A549 (cell line): ENCODE results near the gene TUBB1. TPM values are rescaled to one million over a fixed set of nuclear protein-coding genes. Genes with fewer than 3 reads are reported as not detected.

Source experiments
- ATAC-seq, 2 experiments: fragments of 200-7000 bp in 1 of 2; fragments of >200 bp in 1 of 2; cut with Nextera tagmentation in 1 of 2; cut with Tn5 transposase in 1 of 2; 3 replicates each; pipeline versions ENCODE4 v1.8.0 to v1.9.1; 2018 to 2020; ENCODE audit warnings: mild to moderate bottlenecking in 1 of 2, moderate library complexity in 1 of 2
- CTCF ChIA-PET: fragments of 300-600 bp; sonication (Branson Sonifier 250); formaldehyde crosslinking; extraction: SDS; loops from one replicate; lab custom pipeline; 2021; ENCODE audit warnings: antibody characterized with exemption, inconsistent platforms; lab: Yijun Ruan, JAX
- POLR2A ChIA-PET: fragments of 350-600 bp; formaldehyde crosslinking; extraction: SDS; loops from one replicate; lab custom pipeline; 2021; ENCODE audit warnings: antibody characterized with exemption, inconsistent platforms; lab: Yijun Ruan, JAX
- DNase-seq, 2 experiments: peaks; one replicate each; pipeline versions ENCODE4 v3.0.0 to v3.0.0-alpha.2; 2011 to 2016; ENCODE audit warnings: low read depth in 1 of 2, low spot score in 1 of 2
- FAIRE-seq: peaks from 2 replicates; lab custom pipeline; 2011; peaks lifted over from hg19 to GRCh38; lab: Jason Lieb, UNC
- H3K27ac ChIP-seq, 2 experiments: fragments of >200 bp; sonication (Bioruptor Twin); formaldehyde crosslinking; 3 replicates each; pipeline ENCODE4 v1.5.1; 2016 to 2017
- H3K4me1 ChIP-seq: fragments of >200 bp; sonication (Bioruptor Twin); formaldehyde crosslinking; 3 replicates; pipeline ENCODE4 v1.6.1; 2016
- H3K4me2 ChIP-seq: fragments of >200 bp; sonication (Bioruptor Twin); formaldehyde crosslinking; 3 replicates; pipeline ENCODE4 v1.6.1; 2016
- H3K4me3 ChIP-seq: fragments of >200 bp; sonication (Bioruptor Twin); formaldehyde crosslinking; 3 replicates; pipeline ENCODE4 v1.5.1; 2016
- H3K9me3 ChIP-seq: fragments of >200 bp; sonication (Bioruptor Twin); formaldehyde crosslinking; 3 replicates; pipeline ENCODE4 v1.6.1; 2016
- BHLHE40 ChIP-seq: IDR thresholded peaks from 2 replicates; pipeline ENCODE4 v1.6.1; 2012; ENCODE audit warnings: low read depth, low read length, inconsistent platforms
- CBX8 ChIP-seq: fragments of 200-600 bp; sonication (generic); IDR thresholded peaks from 2 replicates; pipeline ENCODE4 v1.6.1; 2016
- CEBPB ChIP-seq, 2 experiments: fragments of >200 bp in 1 of 2; sonication (Bioruptor Twin) in 1 of 2; formaldehyde crosslinking in 1 of 2; IDR thresholded peaks; 2 replicates each; pipeline ENCODE4 v1.6.1; 2012 to 2016
- CHD4 ChIP-seq: fragments of 200-600 bp; sonication (generic); IDR thresholded peaks from 2 replicates; pipeline ENCODE4 v1.6.1; 2016; ENCODE audit warnings: antibody characterized with exemption, mild to moderate bottlenecking, borderline replicate concordance
- EHF ChIP-seq: fragments of 250-450 bp; sonication (Bioruptor Pico); IDR thresholded peaks from 2 replicates; pipeline ENCODE4 v1.5.0; 2020; ENCODE audit warnings: mild to moderate bottlenecking
- EP300 ChIP-seq, 2 experiments: fragments of >200 bp; sonication (Bioruptor Twin); formaldehyde crosslinking; IDR thresholded peaks; 2 replicates in 1 of 2; 3 replicates in 1 of 2; pipeline ENCODE4 v1.6.1; 2016 to 2017
- FOSL2 ChIP-seq, 2 experiments: fragments of 450-650 bp in 1 of 2; fragments of >200 bp in 1 of 2; sonication (Bioruptor Twin) in 1 of 2; formaldehyde crosslinking; IDR thresholded peaks; 2 replicates each; pipeline versions ENCODE4 v1.5.0 to v1.6.1; 2016 to 2020; ENCODE audit warnings: mild to moderate bottlenecking in 1 of 2, moderate library complexity in 1 of 2
- KDM5A ChIP-seq: fragments of 200-600 bp; sonication (generic); IDR thresholded peaks from 2 replicates; pipeline ENCODE4 v1.6.1; 2016; ENCODE audit warnings: antibody characterized with exemption, mild to moderate bottlenecking
- MAZ ChIP-seq: fragments of 150-350 bp; IDR thresholded peaks from 2 replicates; pipeline ENCODE4 v1.6.1; 2014; ENCODE audit warnings: antibody characterized with exemption, low read depth, low read length, borderline replicate concordance
- MYC ChIP-seq: IDR thresholded peaks from 2 replicates; pipeline ENCODE4 v1.6.1; 2012; ENCODE audit warnings: mild to moderate bottlenecking, inconsistent platforms, low read length, improper control_type of control experiment, borderline replicate concordance
- RARB ChIP-seq: fragments of 250-450 bp; sonication (Bioruptor Pico); IDR thresholded peaks from 2 replicates; pipeline ENCODE4 v1.8.0; 2021; ENCODE audit warnings: mild to moderate bottlenecking, moderate library complexity
- RCOR1 ChIP-seq: fragments of 150-350 bp; IDR thresholded peaks from 2 replicates; pipeline ENCODE4 v1.6.1; 2014; ENCODE audit warnings: antibody characterized with exemption, low read length, low read depth
- RNF2 ChIP-seq: fragments of 200-600 bp; sonication (generic); IDR thresholded peaks from 2 replicates; pipeline ENCODE4 v1.6.1; 2016; ENCODE audit warnings: low read depth, mild to moderate bottlenecking, antibody characterized with exemption, moderate library complexity, borderline replicate concordance
- TP53 ChIP-seq: fragments of 250-450 bp; sonication (Bioruptor Pico); IDR thresholded peaks from 2 replicates; pipeline ENCODE4 v1.5.0; 2021; ENCODE audit warnings: mild to moderate bottlenecking, moderate library complexity
- ZNF302 ChIP-seq: fragments of 250-450 bp; sonication (Bioruptor Pico); IDR thresholded peaks from 2 replicates; pipeline ENCODE4 v1.9.0; 2021; ENCODE audit warnings: inconsistent platforms, mild to moderate bottlenecking, moderate library complexity
- ZSCAN20 ChIP-seq: fragments of 250-450 bp; sonication (Bioruptor Pico); IDR thresholded peaks from 2 replicates; pipeline ENCODE4 v1.8.0; 2022; ENCODE audit warnings: mild to moderate bottlenecking, moderate library complexity
- WGBS: methylation state at CpG from one replicate; pipeline ENCODE4 v1.1.6; 2017; ENCODE audit errors: missing lambda C conversion rate; 5-methylcytosine and 5-hydroxymethylcytosine counted together
- polyA plus RNA-seq, 4 experiments: library from polyadenylated mRNA; depleted of rRNA in 3 of 4; stranded (reverse); fragments of >200 nt; fragmentation: RNase III in 1 of 4; extraction: RNeasy Plus Mini Kit Qiagen cat#74134 plus additional on column Dnase treatment in 1 of 4; gene quantifications; 2 replicates in 3 of 4; 3 replicates in 1 of 4; pipeline ENCODE4 v1.2.3, GENCODE V29; 2011 to 2017
- TF ChIP-seq, protein P1 (sequence below): fragments of >200 bp; sonication (Bioruptor Twin); formaldehyde crosslinking; IDR thresholded peaks from 3 replicates; pipeline ENCODE4 v1.5.1; 2016
- TF ChIP-seq, protein P2 (sequence below): fragments of 250-450 bp; sonication (Bioruptor Pico); IDR thresholded peaks from 2 replicates; pipeline ENCODE4 v1.5.0; 2021; ENCODE audit warnings: mild to moderate bottlenecking, moderate library complexity, borderline replicate concordance
- TF ChIP-seq, protein P3 (sequence below): IDR thresholded peaks from 2 replicates; pipeline ENCODE4 v1.6.1; 2012; ENCODE audit warnings: low read depth, borderline replicate concordance
- TF ChIP-seq, protein P4 (sequence below): fragments of 200-600 bp; sonication (generic); IDR thresholded peaks from 2 replicates; pipeline ENCODE4 v1.6.1; 2016; ENCODE audit warnings: antibody characterized with exemption, mild to moderate bottlenecking, moderate library complexity

The TUBB1 gene
- polyA plus RNA-seq, 2 of the 4 experiments (the other 2 are of a cell fraction), result 0.03 TPM; not detected in 1

DNA sequence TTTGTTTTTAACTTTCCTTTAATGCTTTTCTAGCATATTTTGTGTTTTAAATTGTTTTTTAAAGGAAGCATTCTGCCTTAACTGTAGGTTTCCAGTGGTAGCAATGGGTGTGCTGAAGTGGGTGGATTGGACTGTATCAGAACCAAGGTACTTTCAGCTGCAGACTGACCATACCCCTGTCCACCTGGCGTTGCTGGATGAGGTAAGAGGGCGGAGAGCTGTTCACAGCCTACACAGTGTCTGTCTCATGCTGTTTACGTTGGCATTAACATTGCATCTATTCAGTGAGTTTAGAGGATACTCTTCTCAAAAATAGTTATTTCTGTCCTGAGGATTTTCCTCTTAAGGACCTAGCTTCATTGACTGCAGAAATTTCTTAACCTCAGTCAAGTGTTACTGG is 26.3 kb upstream of the TUBB1 start:
- POLR2A ChIA-PET, result interaction anchor here (0.9 to 1.6 kb wide), 2 partner anchors 11 to 15 kb away, joined by 3 to 5 read pairs; partner anchors contain the start of gene NELFCD

DNA sequence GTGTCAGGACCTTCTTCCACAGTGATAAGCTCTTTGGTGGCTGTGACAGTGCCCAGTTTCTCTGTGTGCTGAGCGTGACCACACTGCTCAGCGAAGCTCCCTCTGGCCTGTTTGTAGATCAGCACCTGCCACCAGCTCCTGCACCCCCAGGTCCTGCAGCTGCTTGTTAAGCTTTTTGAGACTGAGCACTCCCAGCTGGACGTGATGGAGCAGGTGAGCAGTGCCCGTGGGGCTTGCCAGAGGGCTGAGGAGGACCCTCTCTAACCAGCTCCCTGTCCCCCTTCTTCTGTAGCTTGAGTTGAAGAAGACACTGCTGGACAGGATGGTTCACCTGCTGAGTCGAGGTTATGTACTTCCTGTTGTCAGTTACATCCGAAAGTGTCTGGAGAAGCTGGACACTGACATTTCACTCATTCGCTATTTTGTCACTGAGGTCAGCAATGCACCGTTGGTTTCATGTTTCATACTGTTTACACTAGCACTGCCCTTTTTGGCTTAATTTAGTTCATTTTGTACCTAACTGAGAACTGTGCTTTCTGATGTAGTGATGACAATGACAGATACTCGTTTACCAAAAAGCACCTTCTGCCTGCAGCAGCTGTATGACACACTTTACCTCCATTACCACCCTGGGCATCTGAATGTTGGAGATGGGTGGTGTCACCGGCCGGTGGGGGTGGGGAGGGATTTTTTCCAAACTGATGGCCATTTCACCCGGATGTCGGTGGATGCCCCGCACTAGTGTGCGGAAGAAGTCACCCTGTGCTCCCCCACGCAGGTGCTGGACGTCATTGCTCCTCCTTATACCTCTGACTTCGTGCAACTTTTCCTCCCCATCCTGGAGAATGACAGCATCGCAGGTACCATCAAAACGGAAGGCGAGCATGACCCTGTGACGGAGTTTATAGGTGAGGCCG is 25.6 kb upstream of the TUBB1 start:
- Histone ChIP-seq H3K9me3 (no peaks in the 10 kb centered on the region), H3K4me1 (peaks cover 20% of the 10 kb centered on the region), H3K4me2 (no peak overlapping the region)
- DNase-seq (no peak), ATAC-seq (no peak; a peak in 1 of 6 replicates), FAIRE-seq (no peak)
- WGBS, result 87% methylated on average over 23 of the region's 23 CpGs
- POLR2A ChIA-PET, result interaction anchor here (0.9 to 1.6 kb wide), 2 partner anchors 12 to 15 kb away, joined by 3 to 5 read pairs; partner anchors contain the start of gene NELFCD
- CTCF ChIA-PET, result interaction anchor here (0.6 to 2.1 kb wide), 7 partner anchors 9 to 462 kb away, joined by 3 to 7 read pairs (median 3); no protein-coding TSS in a partner anchor
- no peak for TF ChIP-seq EP300 (IDR thresholded peaks at IDR 0.05)
- TF ChIP-seq, protein P1, sequence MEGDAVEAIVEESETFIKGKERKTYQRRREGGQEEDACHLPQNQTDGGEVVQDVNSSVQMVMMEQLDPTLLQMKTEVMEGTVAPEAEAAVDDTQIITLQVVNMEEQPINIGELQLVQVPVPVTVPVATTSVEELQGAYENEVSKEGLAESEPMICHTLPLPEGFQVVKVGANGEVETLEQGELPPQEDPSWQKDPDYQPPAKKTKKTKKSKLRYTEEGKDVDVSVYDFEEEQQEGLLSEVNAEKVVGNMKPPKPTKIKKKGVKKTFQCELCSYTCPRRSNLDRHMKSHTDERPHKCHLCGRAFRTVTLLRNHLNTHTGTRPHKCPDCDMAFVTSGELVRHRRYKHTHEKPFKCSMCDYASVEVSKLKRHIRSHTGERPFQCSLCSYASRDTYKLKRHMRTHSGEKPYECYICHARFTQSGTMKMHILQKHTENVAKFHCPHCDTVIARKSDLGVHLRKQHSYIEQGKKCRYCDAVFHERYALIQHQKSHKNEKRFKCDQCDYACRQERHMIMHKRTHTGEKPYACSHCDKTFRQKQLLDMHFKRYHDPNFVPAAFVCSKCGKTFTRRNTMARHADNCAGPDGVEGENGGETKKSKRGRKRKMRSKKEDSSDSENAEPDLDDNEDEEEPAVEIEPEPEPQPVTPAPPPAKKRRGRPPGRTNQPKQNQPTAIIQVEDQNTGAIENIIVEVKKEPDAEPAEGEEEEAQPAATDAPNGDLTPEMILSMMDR, result no peak
- TF ChIP-seq MAZ, result no peak
- TF ChIP-seq RNF2, result no peak
- TF ChIP-seq EHF (CRISPR knock-in tag), result no peak
- TF ChIP-seq, all 56 proteins: peak for 0
- Histone ChIP-seq H3K4me3 (no peak overlapping the region), H3K27ac (no peak overlapping the region)

More for the DNA sequence above, 26.3 kb upstream of the TUBB1 start:
- no peak for ATAC-seq
- 85% methylated on average over 3 of the region's 3 CpGs for WGBS
- CTCF ChIA-PET, result interaction anchor here (0.9 to 2.1 kb wide), 3 partner anchors 16 to 94 kb away, joined by 3 to 7 read pairs (median 3); no protein-coding TSS in a partner anchor
- H3K9me3 ChIP-seq, result no peaks in the 10 kb centered on the region
- FAIRE-seq, result no peak
- no peak for TF ChIP-seq RARB (CRISPR knock-in tag)
- TF ChIP-seq, protein P2, sequence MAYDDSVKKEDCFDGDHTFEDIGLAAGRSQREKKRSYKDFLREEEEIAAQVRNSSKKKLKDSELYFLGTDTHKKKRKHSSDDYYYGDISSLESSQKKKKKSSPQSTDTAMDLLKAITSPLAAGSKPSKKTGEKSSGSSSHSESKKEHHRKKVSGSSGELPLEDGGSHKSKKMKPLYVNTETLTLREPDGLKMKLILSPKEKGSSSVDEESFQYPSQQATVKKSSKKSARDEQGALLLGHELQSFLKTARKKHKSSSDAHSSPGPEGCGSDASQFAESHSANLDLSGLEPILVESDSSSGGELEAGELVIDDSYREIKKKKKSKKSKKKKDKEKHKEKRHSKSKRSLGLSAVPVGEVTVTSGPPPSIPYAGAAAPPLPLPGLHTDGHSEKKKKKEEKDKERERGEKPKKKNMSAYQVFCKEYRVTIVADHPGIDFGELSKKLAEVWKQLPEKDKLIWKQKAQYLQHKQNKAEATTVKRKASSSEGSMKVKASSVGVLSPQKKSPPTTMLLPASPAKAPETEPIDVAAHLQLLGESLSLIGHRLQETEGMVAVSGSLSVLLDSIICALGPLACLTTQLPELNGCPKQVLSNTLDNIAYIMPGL (CRISPR knock-in tag), result no peak
- no peak overlapping the region for H3K4me2 ChIP-seq
- peaks cover 20% of the 10 kb centered on the region for H3K4me1 ChIP-seq
- no peak overlapping the region for H3K27ac ChIP-seq
- DNase-seq, result no peak
- H3K4me3 ChIP-seq, result no peak overlapping the region

DNA sequence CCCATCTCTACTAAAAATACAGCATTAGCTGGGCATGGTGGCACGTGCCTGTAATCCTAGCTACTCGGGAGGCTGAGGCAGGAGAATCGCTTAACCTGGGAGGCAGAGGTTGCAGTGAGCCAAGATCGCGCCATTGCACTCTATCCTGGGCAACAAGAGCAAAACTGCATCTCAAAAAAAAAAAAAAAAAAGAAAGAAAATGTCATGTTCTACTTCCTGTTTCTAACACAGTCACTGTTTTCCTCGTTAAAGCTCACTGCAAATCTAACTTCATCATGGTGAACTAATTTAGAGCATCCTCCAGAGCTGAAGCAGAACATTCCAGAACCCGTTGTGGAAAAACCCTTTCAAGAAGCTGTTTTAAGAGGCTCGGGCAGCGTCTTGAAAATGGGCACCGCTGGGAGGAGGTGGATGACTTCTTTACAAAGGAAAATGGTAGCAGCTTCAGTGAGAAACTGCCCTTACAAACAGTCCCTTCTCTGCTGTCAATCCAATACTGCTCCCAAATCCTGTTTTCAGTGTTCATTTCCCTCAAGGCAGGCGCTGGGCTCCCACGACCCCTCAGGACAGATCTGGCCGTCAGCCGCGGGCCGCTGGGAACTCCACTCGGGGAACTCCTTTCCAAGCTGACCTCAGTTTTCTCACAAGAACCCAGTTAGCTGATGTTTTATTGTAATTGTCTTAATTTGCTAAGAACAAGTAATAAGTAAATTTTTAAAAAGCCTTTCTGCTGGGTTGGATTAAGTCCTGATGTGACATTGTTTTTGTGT is 24.7 kb upstream of the TUBB1 start:
- no peak for FAIRE-seq
- DNase-seq, result no peak

More for the DNA sequence above, 24.7 kb upstream of the TUBB1 start:
- 94% methylated on average over 15 of the region's 17 CpGs for WGBS
- POLR2A ChIA-PET, result no interaction called here
- Histone ChIP-seq H3K9me3 (no peaks in the 10 kb centered on the region), H3K27ac (no peak overlapping the region), H3K4me3 (no peak overlapping the region), H3K4me2 (no peak overlapping the region), H3K4me1 (peaks cover 20% of the 10 kb centered on the region)
- no peak for TF ChIP-seq ZNF302
- no peak for TF ChIP-seq MYC
- TF ChIP-seq ZSCAN20 (CRISPR knock-in tag), result no peak
- no peak for TF ChIP-seq BHLHE40
- no peak for TF ChIP-seq TP53
- TF ChIP-seq FOSL2 (IDR thresholded peaks at IDR 0.05), result no peak
- no peak for TF ChIP-seq FOSL2 (CRISPR knock-in tag; IDR thresholded peaks at IDR 0.05)
- TF ChIP-seq, protein P3, sequence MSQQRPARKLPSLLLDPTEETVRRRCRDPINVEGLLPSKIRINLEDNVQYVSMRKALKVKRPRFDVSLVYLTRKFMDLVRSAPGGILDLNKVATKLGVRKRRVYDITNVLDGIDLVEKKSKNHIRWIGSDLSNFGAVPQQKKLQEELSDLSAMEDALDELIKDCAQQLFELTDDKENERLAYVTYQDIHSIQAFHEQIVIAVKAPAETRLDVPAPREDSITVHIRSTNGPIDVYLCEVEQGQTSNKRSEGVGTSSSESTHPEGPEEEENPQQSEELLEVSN, result no peak
- no peak for TF ChIP-seq CEBPB (IDR thresholded peaks at IDR 0.05)
- no peak for TF ChIP-seq CHD4
- no peak for TF ChIP-seq KDM5A
- TF ChIP-seq RCOR1, result no peak
- TF ChIP-seq, protein P4, sequence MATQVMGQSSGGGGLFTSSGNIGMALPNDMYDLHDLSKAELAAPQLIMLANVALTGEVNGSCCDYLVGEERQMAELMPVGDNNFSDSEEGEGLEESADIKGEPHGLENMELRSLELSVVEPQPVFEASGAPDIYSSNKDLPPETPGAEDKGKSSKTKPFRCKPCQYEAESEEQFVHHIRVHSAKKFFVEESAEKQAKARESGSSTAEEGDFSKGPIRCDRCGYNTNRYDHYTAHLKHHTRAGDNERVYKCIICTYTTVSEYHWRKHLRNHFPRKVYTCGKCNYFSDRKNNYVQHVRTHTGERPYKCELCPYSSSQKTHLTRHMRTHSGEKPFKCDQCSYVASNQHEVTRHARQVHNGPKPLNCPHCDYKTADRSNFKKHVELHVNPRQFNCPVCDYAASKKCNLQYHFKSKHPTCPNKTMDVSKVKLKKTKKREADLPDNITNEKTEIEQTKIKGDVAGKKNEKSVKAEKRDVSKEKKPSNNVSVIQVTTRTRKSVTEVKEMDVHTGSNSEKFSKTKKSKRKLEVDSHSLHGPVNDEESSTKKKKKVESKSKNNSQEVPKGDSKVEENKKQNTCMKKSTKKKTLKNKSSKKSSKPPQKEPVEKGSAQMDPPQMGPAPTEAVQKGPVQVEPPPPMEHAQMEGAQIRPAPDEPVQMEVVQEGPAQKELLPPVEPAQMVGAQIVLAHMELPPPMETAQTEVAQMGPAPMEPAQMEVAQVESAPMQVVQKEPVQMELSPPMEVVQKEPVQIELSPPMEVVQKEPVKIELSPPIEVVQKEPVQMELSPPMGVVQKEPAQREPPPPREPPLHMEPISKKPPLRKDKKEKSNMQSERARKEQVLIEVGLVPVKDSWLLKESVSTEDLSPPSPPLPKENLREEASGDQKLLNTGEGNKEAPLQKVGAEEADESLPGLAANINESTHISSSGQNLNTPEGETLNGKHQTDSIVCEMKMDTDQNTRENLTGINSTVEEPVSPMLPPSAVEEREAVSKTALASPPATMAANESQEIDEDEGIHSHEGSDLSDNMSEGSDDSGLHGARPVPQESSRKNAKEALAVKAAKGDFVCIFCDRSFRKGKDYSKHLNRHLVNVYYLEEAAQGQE, result no peak
- no peak for TF ChIP-seq CBX8
- TF ChIP-seq RARB (CRISPR knock-in tag), result no peak
- CTCF ChIA-PET, result interaction anchor here (0.5 to 2.1 kb wide), 5 partner anchors 10 to 461 kb away, joined by 3 to 7 read pairs (median 3); no protein-coding TSS in a partner anchor
- no peak for ATAC-seq
